Stimulated activated CD4-positive, alpha-beta T cell treated with anti-CD3 and anti-CD28 coated beads, Interleukin-12 subunit alpha, Interleukin-12 subunit beta, amount 100 ng/mL, for 48 hours (primary cell): ENCODE results near the gene RMND1.

Source experiments
- DNase-seq, 3 donors: peaks; one replicate each; pipeline ENCODE4 v3.0.0-alpha.2; 2020; ENCODE audit warnings: low read depth in 2 of 3, low spot score in 1 of 3

Gene RMND1

GRCh38 chr6:151425561-151425960 lies 26.4 kb downstream of the RMND1 start:
- no peak for DNase-seq

- no peak for DNase-seq
These were observed 28.9 kb downstream of the RMND1 start for GRCh38 chr6:151422981-151423380.

DNA sequence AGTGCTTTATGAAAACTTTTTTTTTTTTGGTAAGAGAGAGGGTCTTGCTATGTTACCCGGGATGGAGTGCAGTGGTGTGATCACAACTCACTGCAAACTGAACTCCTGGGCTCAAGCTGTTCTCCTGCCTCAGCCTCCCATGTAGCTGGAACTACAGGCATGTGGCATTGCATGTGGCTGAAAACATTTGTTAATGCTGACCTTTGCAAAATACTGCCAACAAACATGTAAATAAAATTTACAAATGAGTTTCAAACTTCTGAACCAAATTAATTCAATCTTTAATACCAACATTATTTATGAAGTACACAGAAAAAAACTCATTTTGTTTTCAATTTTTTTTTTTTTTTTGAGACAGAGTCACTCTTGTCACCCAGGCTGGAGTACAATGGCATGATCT lies 34.4 kb downstream of the RMND1 start:
- no peak for DNase-seq

GRCh38 chr6:151414641-151415260 lies 37.2 kb downstream of the RMND1 start:
- DNase-seq = no peak

GRCh38 chr6:151413372-151414145 lies 38.4 kb downstream of the RMND1 start:
- DNase-seq = peak in 2 of 3 donors; percentile 7 to 14

- DNase-seq = no peak
These were observed 39.0 kb downstream of the RMND1 start for GRCh38 chr6:151412909-151413308.

- DNase-seq = no peak
These were observed 42.2 kb downstream of the RMND1 start for GRCh38 chr6:151409679-151410078.

GRCh38 chr6:151409260-151409659 lies 42.7 kb downstream of the RMND1 start:
- DNase-seq = no peak

DNA sequence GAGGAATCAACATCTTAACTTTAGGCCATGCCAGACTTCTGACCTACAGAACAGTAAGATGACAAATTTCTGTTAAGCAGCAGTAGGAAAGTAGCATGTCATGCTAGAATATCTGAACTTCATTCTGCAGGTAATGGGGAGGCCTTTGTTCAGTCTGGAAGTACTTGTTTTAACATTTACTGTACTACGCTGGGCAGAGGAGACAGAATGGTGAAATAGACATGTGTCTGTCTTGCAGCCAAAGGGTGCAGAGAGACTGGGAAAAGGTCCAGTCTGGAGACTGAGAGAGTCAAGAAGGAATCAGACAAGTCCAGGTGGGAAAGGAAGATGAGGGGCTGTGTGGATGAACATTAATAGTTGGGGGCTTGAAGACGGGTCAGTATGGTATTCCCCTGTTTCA lies 43.1 kb downstream of the RMND1 start:
- DNase-seq = no peak

GRCh38 chr6:151403919-151404308 lies 48.0 kb downstream of the RMND1 start:
- DNase-seq = no peak

GRCh38 chr6:151402228-151402627 lies 49.7 kb downstream of the RMND1 start:
- DNase-seq = no peak

GRCh38 chr6:151400473-151400872 lies 51.5 kb downstream of the RMND1 start:
- DNase-seq = no peak

GRCh38 chr6:151399679-151400078 lies 52.2 kb downstream of the RMND1 start:
- DNase-seq = no peak

- DNase-seq = no peak
These were observed 58.5 kb downstream of the RMND1 start for GRCh38 chr6:151393410-151393809.

DNA sequence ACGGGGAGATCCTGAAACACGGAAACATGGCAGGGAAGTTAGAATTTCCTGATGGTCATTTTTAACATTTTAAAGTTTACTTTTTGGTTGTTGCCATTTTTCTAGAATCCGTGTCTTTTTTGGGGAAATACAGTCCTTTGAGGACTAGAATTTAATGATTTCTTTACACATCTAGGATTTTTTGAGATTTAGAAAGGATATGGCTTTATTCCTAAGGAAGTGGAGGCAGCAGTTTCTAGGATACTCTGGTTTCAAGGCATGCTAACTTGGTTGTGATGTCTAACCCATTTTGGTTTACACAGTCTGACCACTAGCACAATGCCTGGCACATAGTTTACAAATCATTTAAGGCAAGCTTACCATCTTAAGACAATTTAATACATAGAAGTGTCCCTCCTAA lies 59.5 kb downstream of the RMND1 start:
- DNase-seq = no peak

DNA sequence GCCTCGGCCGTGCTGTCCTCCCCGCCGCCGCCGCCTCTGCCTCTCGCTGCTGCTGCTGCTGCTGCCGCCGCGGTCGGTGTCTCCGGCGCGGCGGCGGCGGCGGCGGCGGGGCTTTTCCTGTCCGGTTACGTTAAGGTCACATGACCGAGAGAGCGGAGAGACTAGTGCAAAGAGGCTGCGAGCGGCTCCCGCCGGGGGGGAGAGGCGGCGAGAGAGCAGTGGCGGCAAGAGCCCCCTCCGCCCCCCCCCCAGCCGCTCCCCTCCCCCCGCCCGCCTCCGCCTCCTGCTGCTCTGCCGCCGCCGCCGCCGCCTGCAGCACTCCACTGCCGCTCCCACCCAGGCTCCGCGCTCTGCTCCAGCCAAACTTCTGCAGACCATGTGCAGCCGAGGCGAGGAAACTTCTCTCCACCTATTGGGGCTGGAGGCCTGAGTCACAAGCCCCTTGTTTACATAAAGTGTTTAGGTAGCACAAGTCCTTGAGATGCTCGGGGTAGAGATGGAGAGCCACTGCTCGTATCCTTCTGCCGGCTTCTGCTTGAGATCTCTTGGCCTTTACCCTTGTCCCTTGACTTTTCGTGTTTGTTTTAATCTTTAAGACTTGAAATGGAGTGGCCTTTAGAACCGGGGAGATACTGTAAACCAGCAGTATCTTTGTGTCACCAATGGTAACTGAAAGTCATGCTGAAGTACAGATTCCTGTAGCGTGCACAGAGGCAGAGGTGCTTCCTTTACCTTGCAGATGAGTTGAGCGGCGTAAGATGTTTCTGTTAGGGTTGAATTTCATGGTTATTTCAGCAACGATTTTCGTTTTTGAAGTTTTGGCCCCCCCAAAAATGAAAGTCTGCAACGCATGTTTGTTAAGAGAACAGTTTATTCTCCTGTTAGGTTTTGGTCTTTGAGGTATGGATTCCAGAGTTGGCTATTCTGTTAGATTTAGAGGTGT lies 60.2 kb downstream of the RMND1 start, which contains the start of gene ZBTB2:
Gene ZBTB2, minus strand, starts transcription at position 89 of the 943 bp plus-strand sequence. CDS start 17,922 bp downstream, outside the sequence.
- DNase-seq = peak in 2 of 3 donors; percentile 50 to 56

- peak; percentile 60 to 75 (median 68) for DNase-seq
These were observed 61.0 kb downstream of the RMND1 start for GRCh38 chr6:151390851-151391470.

DNA sequence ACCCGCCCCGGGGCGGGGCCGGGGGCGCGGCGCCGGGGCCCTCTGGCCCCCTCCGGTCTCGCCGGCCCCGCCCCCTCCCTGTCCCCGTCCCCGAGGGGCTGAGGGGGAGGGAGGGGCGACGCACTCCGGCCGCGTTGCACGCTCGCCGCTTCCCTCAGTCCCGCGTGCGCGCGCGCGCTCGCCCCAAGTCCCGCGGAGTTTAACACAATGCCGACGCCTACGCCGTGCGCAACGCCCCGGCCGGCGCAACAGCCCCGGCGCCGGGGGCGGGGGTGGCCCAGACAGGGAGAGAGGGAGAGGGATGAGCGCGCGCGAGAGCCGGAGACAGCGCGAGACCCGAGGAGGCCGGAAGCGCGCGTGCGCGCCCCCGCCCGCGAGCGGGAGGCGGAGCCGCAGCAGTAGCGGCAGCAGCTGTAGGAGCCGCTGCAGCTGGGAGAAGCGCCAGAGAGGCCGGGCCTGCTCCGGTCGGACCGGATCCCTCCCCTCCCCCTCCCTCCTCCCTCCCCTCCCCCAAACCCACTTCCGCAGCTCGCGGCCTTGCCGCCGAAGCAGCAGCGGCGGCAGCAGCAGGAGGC lies 61.6 kb downstream of the RMND1 start:
- DNase-seq = peak; percentile 94 to 97 (median 96)

DNA sequence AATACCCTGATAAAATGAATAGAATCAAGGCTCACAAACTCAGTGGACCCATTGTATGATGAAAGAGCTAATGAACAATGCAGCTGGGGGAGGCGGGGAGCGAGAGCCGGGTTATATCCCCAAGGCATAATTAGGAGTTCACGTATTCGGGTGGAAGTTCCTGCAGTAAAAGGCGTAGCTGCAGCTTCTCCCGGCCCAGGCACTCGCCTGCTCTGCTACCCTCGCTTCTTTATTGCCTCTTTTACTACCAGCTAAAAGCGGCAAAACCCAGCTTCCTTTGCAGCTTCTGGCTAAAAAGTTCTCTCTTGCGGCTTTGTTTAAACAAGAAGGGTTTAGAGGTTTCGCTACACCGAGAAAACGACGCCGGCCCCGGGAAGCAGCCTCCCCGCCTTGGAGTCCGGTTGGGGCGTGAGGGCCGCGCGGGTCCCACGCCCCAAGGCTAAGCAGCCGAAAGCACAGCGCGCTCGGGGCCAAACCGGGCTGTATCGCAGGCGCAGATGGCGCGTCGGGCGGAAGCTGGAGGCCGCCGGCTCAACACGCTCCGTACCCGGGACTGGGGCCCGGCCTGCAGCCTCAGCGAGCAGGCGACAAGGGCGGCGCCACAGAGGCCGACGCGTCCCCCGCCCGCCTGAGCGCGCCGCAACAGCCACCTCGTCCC lies 62.2 kb downstream of the RMND1 start:
- DNase-seq = peak in 1 of 3 donors; percentile 22

- DNase-seq = no peak
These were observed 62.8 kb downstream of the RMND1 start for GRCh38 chr6:151388997-151389617.
